HepG2 (cell line): ENCODE measurements around the gene RINL. TPM values are rescaled to one million over a fixed set of nuclear protein-coding genes. Genes with fewer than 3 reads are reported as not detected.

ENCODE experiments used
- CENPBD1 ChIP-seq: sonication (generic); formaldehyde crosslinking; IDR thresholded peaks from 2 replicates; pipeline ENCODE4 v1.8.0; 2022; ENCODE audit warnings: missing genetic modification reagents, low read depth, mild to moderate bottlenecking, borderline replicate concordance
- HMG20A ChIP-seq: IDR thresholded peaks from 2 replicates; pipeline ENCODE4 v1.6.1; 2016; ENCODE audit warnings: borderline replicate concordance
- HOXA3 ChIP-seq: sonication (generic); formaldehyde crosslinking; IDR thresholded peaks from 2 replicates; pipeline ENCODE4 v1.5.0; 2020; ENCODE audit warnings: missing genetic modification reagents
- MED13 ChIP-seq: sonication (generic); formaldehyde crosslinking; IDR thresholded peaks from 2 replicates; pipeline ENCODE4 v1.5.0; 2020; ENCODE audit warnings: missing genetic modification reagents
- TEAD3 ChIP-seq: optimal IDR thresholded peaks from 2 replicates; pipeline ENCODE3; 2016; ENCODE audit warnings: borderline replicate concordance
- TRIM24 ChIP-seq: sonication (generic); formaldehyde crosslinking; IDR thresholded peaks from 2 replicates; pipeline ENCODE4 v1.8.0; 2022; ENCODE audit warnings: mild to moderate bottlenecking, missing genetic modification reagents
- ZNF101 ChIP-seq: sonication (generic); formaldehyde crosslinking; IDR thresholded peaks from 2 replicates; pipeline ENCODE4 v1.4.0; 2020; ENCODE audit warnings: mild to moderate bottlenecking, low read depth, missing genetic modification reagents, borderline replicate concordance
- ZNF205 ChIP-seq: IDR thresholded peaks from 2 replicates; pipeline ENCODE4 v1.6.1; 2018; ENCODE audit warnings: missing biosample characterization, missing genetic modification reagents
- ZNF263 ChIP-seq: sonication (generic); formaldehyde crosslinking; IDR thresholded peaks from 2 replicates; pipeline ENCODE4 v1.4.0; 2020; ENCODE audit warnings: missing genetic modification reagents
- ZNF543 ChIP-seq: sonication (generic); formaldehyde crosslinking; IDR thresholded peaks from 2 replicates; pipeline ENCODE4 v1.4.0; 2020; ENCODE audit warnings: mild to moderate bottlenecking, missing genetic modification reagents
- ZNF619 ChIP-seq: sonication (generic); formaldehyde crosslinking; IDR thresholded peaks from 2 replicates; pipeline ENCODE4 v1.4.0; 2020; ENCODE audit warnings: mild to moderate bottlenecking, missing genetic modification reagents
- ZNF646 ChIP-seq: sonication (generic); formaldehyde crosslinking; IDR thresholded peaks from 2 replicates; pipeline ENCODE4 v1.9.0; 2021; ENCODE audit warnings: mild to moderate bottlenecking, missing genetic modification reagents
- ZSCAN20 ChIP-seq: sonication (generic); formaldehyde crosslinking; IDR thresholded peaks from 2 replicates; pipeline ENCODE4 v1.4.0; 2020; ENCODE audit warnings: missing genetic modification reagents, mild to moderate bottlenecking, borderline replicate concordance
- polyA plus RNA-seq, 8 experiments: library from polyadenylated mRNA; depleted of rRNA in 3 of 8; stranded (reverse) in 7 of 8; unstranded in 1 of 8; fragments of >200 nt; fragmentation: Illumina TruSeq in 4 of 8; extraction: Trizol in 4 of 8; gene quantifications; 2 replicates each; pipeline versions ENCODE4 v1.2.1 to v1.2.3, GENCODE V29; 2011 to 2016; ENCODE audit warnings: low read depth in 4 of 8, missing spikeins in 1 of 8, mixed read lengths in 1 of 8; ENCODE audit not compliant: insufficient read depth in 1 of 8
- total RNA-seq, 5 experiments: library from RNA; depleted of rRNA; stranded (reverse); fragments of >200 nt; fragmentation: Illumina TruSeq; extraction: Trizol; gene quantifications; 2 replicates each; pipeline ENCODE4 v1.2.3, GENCODE V29; 2016; ENCODE audit warnings: low read depth in 1 of 5
- TF ChIP-seq, protein P1 (sequence below): IDR thresholded peaks from 2 replicates; pipeline ENCODE4 v1.6.1; 2018; ENCODE audit warnings: missing genetic modification reagents, mild to moderate bottlenecking, missing compliant biosample characterization

RINL gene
- total and polyA plus RNA-seq, 2 of the 13 experiments (the other 11 are each of a cell fraction or from before 2014, with no cell fraction given) = 11.4 to 18.0 TPM

DNA sequence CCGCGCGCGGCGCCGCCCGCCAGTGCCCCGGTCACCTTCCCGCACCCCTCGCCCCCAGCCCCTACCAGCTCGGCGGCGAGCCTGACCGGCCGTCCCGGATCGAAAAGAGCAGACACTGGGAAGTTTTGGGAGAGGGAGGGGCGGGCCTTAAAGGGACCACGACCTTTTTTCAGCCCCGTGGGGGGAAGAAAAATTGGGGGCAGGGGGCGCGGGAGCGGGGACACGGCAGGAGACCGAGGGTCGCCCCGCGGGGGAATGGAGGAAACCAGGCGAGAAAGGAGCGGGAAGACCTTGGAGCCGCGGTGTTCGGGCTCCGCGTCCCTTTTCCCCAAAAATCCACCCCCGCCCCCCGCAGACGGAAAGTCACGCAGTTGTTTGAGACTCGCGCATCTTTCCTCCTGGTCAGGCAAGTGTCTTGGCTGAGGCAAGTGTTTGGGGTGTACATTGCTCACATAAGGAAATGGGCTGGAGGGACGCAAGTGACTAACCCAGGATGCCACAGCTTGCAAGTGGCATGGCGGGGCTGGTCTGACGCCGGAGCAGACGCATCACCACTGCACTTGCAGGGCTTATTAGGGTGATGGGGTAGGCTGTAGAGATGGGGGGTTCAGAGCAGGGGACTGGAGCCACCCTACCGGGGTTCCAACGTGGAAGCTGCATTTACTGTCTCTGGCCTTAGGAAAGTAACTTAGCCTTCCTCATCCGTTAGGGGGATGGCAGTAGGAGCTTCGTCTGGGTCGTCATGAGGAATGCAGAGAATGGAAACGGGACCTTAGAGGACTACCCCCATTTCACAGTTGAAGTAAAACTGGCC, 25.6 kb downstream of the RINL start (continued):
- TF ChIP-seq ZNF205 = no peak
- TF ChIP-seq, protein P1, sequence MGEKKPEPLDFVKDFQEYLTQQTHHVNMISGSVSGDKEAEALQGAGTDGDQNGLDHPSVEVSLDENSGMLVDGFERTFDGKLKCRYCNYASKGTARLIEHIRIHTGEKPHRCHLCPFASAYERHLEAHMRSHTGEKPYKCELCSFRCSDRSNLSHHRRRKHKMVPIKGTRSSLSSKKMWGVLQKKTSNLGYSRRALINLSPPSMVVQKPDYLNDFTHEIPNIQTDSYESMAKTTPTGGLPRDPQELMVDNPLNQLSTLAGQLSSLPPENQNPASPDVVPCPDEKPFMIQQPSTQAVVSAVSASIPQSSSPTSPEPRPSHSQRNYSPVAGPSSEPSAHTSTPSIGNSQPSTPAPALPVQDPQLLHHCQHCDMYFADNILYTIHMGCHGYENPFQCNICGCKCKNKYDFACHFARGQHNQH (CRISPR knock-in tag) = no peak
- no peak for TF ChIP-seq HMG20A (CRISPR knock-in tag)
- no peak for TF ChIP-seq ZSCAN20
- TF ChIP-seq ZNF543 (CRISPR knock-in tag) = peak; percentile 5; the same call in 1 of the 2 replicates
- no peak for TF ChIP-seq ZNF646 (CRISPR knock-in tag)
- no peak for TF ChIP-seq TRIM24 (CRISPR knock-in tag)
- TF ChIP-seq ZNF619 = no peak
- TF ChIP-seq CENPBD1 (CRISPR knock-in tag) = no peak
- peak; percentile 31 for TF ChIP-seq TEAD3 (CRISPR knock-in tag)
- no peak for TF ChIP-seq ZNF101
- 0 out of 2 replicates have a peak, but pooled peaks have one; percentile 13 for TF ChIP-seq ZNF263
- TF ChIP-seq HOXA3 (CRISPR knock-in tag) = peak; percentile 68
- TF ChIP-seq MED13 = 0 out of 2 replicates have a peak, but pooled peaks have one; percentile 56
